ENCODE measurements around the gene SKI.

The SKI gene

GRCh38 chr1:2297246-2298011, 69.3 kb downstream of the SKI start:
- Histone ChIP-seq H3K79me2 (ENCODE audit: insufficient read depth, low read length) (no peaks in the 10 kb centered on the region), H3K27ac (ENCODE audit: low read depth, low read length, poor library complexity, severe bottlenecking) (no peak overlapping the region), H3K36me3 (ENCODE audit: insufficient read depth, low read length) (no peaks in the 10 kb centered on the region), H4K20me1 (ENCODE audit: insufficient read depth, low read length) (no peaks in the 10 kb centered on the region), H2AFZ (ENCODE audit: low read length) (no peak overlapping the region), H3K9me3 (ENCODE audit: low read length) (no peaks in the 10 kb centered on the region), H3K9ac (ENCODE audit: low read length) (no peak overlapping the region), H3K4me2 (ENCODE audit: low read length) (no peak overlapping the region), H3K27me3 (ENCODE audit: insufficient read depth, low read length) (0 out of 2 replicates have a peak, but pooled peaks cover 5% of the 10 kb centered on the region), H3K9me2 (ENCODE audit: low read depth, low read length) (no peaks in the 10 kb centered on the region), H3K4me1 (ENCODE audit: insufficient read depth, low read length, severe bottlenecking) (no peaks in the 10 kb centered on the region), H3K4me3 (ENCODE audit: low read depth, low read length, poor library complexity, severe bottlenecking) (no peak overlapping the region), H3F3A (ENCODE audit: insufficient read depth, low read length) (no peaks in the 10 kb centered on the region)
- TF ChIP-seq CTCF (IDR thresholded peaks at IDR 0.05; ENCODE audit: low read length) (no peak), EZH2 (IDR thresholded peaks at IDR 0.05; ENCODE audit: borderline replicate concordance, low read length) (no peak)

- Histone ChIP-seq H3K4me1 (ENCODE audit: insufficient read depth, low read length, severe bottlenecking) (no peaks in the 10 kb centered on the region), H3K27ac (ENCODE audit: low read depth, low read length, poor library complexity, severe bottlenecking) (no peak overlapping the region), H3K4me2 (ENCODE audit: low read length) (no peak overlapping the region), H2AFZ (ENCODE audit: low read length) (no peak overlapping the region), H4K20me1 (ENCODE audit: insufficient read depth, low read length) (no peaks in the 10 kb centered on the region), H3K79me2 (ENCODE audit: insufficient read depth, low read length) (no peaks in the 10 kb centered on the region), H3K9me2 (ENCODE audit: low read depth, low read length) (no peaks in the 10 kb centered on the region), H3K36me3 (ENCODE audit: insufficient read depth, low read length) (no peaks in the 10 kb centered on the region), H3K9me3 (ENCODE audit: low read length) (no peaks in the 10 kb centered on the region), H3K9ac (ENCODE audit: low read length) (no peak overlapping the region), H3K4me3 (ENCODE audit: low read depth, low read length, poor library complexity, severe bottlenecking) (no peak overlapping the region), H3F3A (ENCODE audit: insufficient read depth, low read length) (no peaks in the 10 kb centered on the region), H3K27me3 (ENCODE audit: insufficient read depth, low read length) (0 out of 2 replicates have a peak, but pooled peaks cover 5% of the 10 kb centered on the region)
- no peak for TF ChIP-seq CTCF (IDR thresholded peaks at IDR 0.05; ENCODE audit: low read length)
- no peak for TF ChIP-seq EZH2 (IDR thresholded peaks at IDR 0.05; ENCODE audit: borderline replicate concordance, low read length)
These were observed 70.6 kb downstream of the SKI start for GRCh38 chr1:2298685-2299084.

- no peaks in the 10 kb centered on the region for H3F3A ChIP-seq (ENCODE audit: insufficient read depth, low read length)
- H3K27ac ChIP-seq (ENCODE audit: low read depth, low read length, poor library complexity, severe bottlenecking), result no peak overlapping the region
- no peak overlapping the region for H3K4me2 ChIP-seq (ENCODE audit: low read length)
- no peak overlapping the region for H2AFZ ChIP-seq (ENCODE audit: low read length)
- H3K36me3 ChIP-seq (ENCODE audit: insufficient read depth, low read length), result no peaks in the 10 kb centered on the region
- H3K27me3 ChIP-seq (ENCODE audit: insufficient read depth, low read length), result 0 out of 2 replicates have a peak, but pooled peaks cover 5% of the 10 kb centered on the region
- no peak overlapping the region for H3K9ac ChIP-seq (ENCODE audit: low read length)
- H3K79me2 ChIP-seq (ENCODE audit: insufficient read depth, low read length), result no peaks in the 10 kb centered on the region
- H4K20me1 ChIP-seq (ENCODE audit: insufficient read depth, low read length), result no peaks in the 10 kb centered on the region
- H3K9me2 ChIP-seq (ENCODE audit: low read depth, low read length), result no peaks in the 10 kb centered on the region
- H3K4me1 ChIP-seq (ENCODE audit: insufficient read depth, low read length, severe bottlenecking), result no peaks in the 10 kb centered on the region
- TF ChIP-seq EZH2 (IDR thresholded peaks at IDR 0.05; ENCODE audit: borderline replicate concordance, low read length) (no peak), CTCF (IDR thresholded peaks at IDR 0.05; ENCODE audit: low read length) (no peak)
- H3K9me3 ChIP-seq (ENCODE audit: low read length), result no peaks in the 10 kb centered on the region
- no peak overlapping the region for H3K4me3 ChIP-seq (ENCODE audit: low read depth, low read length, poor library complexity, severe bottlenecking)
These were observed 71.1 kb downstream of the SKI start for GRCh38 chr1:2299131-2299627.

Measured in OCI-LY1 (cell line).